CD14-positive monocyte (primary cell): ENCODE data around the gene RPL38. TPM values are rescaled to one million over a fixed set of nuclear protein-coding genes. Genes with fewer than 3 reads are reported as not detected.

Experiments used
- DNase-seq, 3 donors: peaks; one replicate each; pipeline ENCODE4 v3.0.0-alpha.2; 2011 to 2022
- H2AFZ ChIP-seq: 2 replicates; pipeline ENCODE4 v1.6.0; 2012; ENCODE audit warnings: mild to moderate bottlenecking, low read depth, low read length, inconsistent platforms; ENCODE audit not compliant: insufficient read depth, poor library complexity, severe bottlenecking
- H3K27ac ChIP-seq, 2 donors: 1 replicate in 1 of 2; 2 replicates in 1 of 2; pipeline ENCODE4 v1.5.1; 2012 to 2013; ENCODE audit warnings: low read length in 2 of 2, control low read depth in 1 of 2, inconsistent platforms in 1 of 2, low read depth in 1 of 2, mild to moderate bottlenecking in 1 of 2
- H3K27me3 ChIP-seq, 2 donors: one replicate each; pipeline versions ENCODE4 v1.6.0 to v1.6.1; 2011 to 2013; ENCODE audit warnings: low read length in 2 of 2; ENCODE audit not compliant: control insufficient read depth in 2 of 2, insufficient read depth in 2 of 2
- H3K36me3 ChIP-seq, 2 donors: replicated peaks in 1 of 2; 1 replicate in 1 of 2; 2 replicates in 1 of 2; pipeline versions ENCODE4 v1.5.1 to v1.6.1; 2012 to 2013; ENCODE audit warnings: low read length in 2 of 2, control low read depth in 1 of 2, inconsistent platforms in 1 of 2, mild to moderate bottlenecking in 1 of 2; ENCODE audit not compliant: insufficient read depth in 2 of 2, control insufficient read depth in 1 of 2
- H3K4me1 ChIP-seq, 2 donors: 1 replicate in 1 of 2; 2 replicates in 1 of 2; pipeline versions ENCODE4 v1.5.1 to v1.6.1; 2012 to 2013; ENCODE audit warnings: low read length in 2 of 2, control low read depth in 1 of 2, inconsistent platforms in 1 of 2, mild to moderate bottlenecking in 1 of 2, moderate library complexity in 1 of 2; ENCODE audit not compliant: insufficient read depth in 2 of 2, control insufficient read depth in 1 of 2
- H3K4me2 ChIP-seq: replicated peaks from 2 replicates; pipeline ENCODE3; 2012; ENCODE audit warnings: low read length, moderate library complexity, mild to moderate bottlenecking; ENCODE audit not compliant: poor library complexity, severe bottlenecking; ENCODE audit errors: extremely low read depth
- H3K4me3 ChIP-seq, 3 experiments: fragments of 200-600 bp in 1 of 3; sonication (generic) in 1 of 3; replicated peaks in 1 of 3; 1 replicate in 2 of 3; 2 replicates in 1 of 3; pipeline ENCODE4 v1.5.1; 2011 to 2013; ENCODE audit warnings: low read length in 3 of 3, mild to moderate bottlenecking in 3 of 3, control low read depth in 2 of 3, low read depth in 2 of 3, inconsistent platforms in 1 of 3, moderate library complexity in 1 of 3
- H3K79me2 ChIP-seq: 2 replicates; pipeline ENCODE4 v1.6.0; 2012; ENCODE audit warnings: mild to moderate bottlenecking, control low read depth, inconsistent platforms, low read length, moderate library complexity; ENCODE audit not compliant: insufficient read depth
- H3K9ac ChIP-seq: 2 replicates; pipeline ENCODE4 v1.6.0; 2017; ENCODE audit warnings: low read length, mild to moderate bottlenecking; ENCODE audit not compliant: insufficient read depth, poor library complexity, severe bottlenecking
- H3K9me3 ChIP-seq, 2 donors: replicated peaks in 1 of 2; 1 replicate in 1 of 2; 2 replicates in 1 of 2; pipeline versions ENCODE4 v1.5.1 to v1.6.1; 2012 to 2013; ENCODE audit warnings: low read length in 2 of 2, control low read depth in 1 of 2; ENCODE audit not compliant: control insufficient read depth in 1 of 2, insufficient read depth in 1 of 2
- H4K20me1 ChIP-seq: 2 replicates; pipeline ENCODE4 v1.6.0; 2012; ENCODE audit warnings: mild to moderate bottlenecking, low read length, control low read depth, moderate library complexity; ENCODE audit not compliant: insufficient read depth
- H3K27ac Mint-ChIP-seq, 7 donors: one replicate each; pipeline ENCODE4 v1.8.0; 2020; ENCODE audit warnings: mild to moderate bottlenecking in 7 of 7, mixed read lengths in 7 of 7, moderate library complexity in 6 of 7, inconsistent platforms in 2 of 7
- H3K27me3 Mint-ChIP-seq, 3 donors: one replicate each; pipeline ENCODE4 v1.8.0; 2021 to 2022; ENCODE audit warnings: low read depth in 3 of 3, mild to moderate bottlenecking in 3 of 3, mixed read lengths in 3 of 3, moderate library complexity in 3 of 3, inconsistent platforms in 1 of 3
- H3K36me3 Mint-ChIP-seq, 2 donors: one replicate each; pipeline ENCODE4 v1.8.0; 2020; ENCODE audit warnings: mixed read lengths in 2 of 2, inconsistent platforms in 1 of 2, mild to moderate bottlenecking in 1 of 2
- H3K4me1 Mint-ChIP-seq: one replicate; pipeline ENCODE4 v1.8.0; 2020; ENCODE audit warnings: mild to moderate bottlenecking, mixed read lengths
- H3K4me3 Mint-ChIP-seq, 2 donors: one replicate each; pipeline ENCODE4 v1.8.0; 2020; ENCODE audit warnings: mild to moderate bottlenecking in 2 of 2, mixed read lengths in 2 of 2, moderate library complexity in 1 of 2
- H3K9me3 Mint-ChIP-seq, 7 donors: one replicate each; pipeline ENCODE4 v1.8.0; 2020 to 2022; ENCODE audit warnings: mixed read lengths in 7 of 7, mild to moderate bottlenecking in 6 of 7, moderate library complexity in 6 of 7, inconsistent platforms in 2 of 7
- CTCF ChIP-seq: fragments of 200-600 bp; IDR thresholded peaks from one replicate; pipeline ENCODE4 v1.8.0; 2022; ENCODE audit warnings: antibody characterized with exemption, mild to moderate bottlenecking
- WGBS: methylation state at CpG from one replicate; pipeline ENCODE4 v1.1.5; 2013; ENCODE audit warnings: missing lambda C conversion rate; ENCODE audit not compliant: insufficient coverage; 5-methylcytosine and 5-hydroxymethylcytosine counted together
- intact Hi-C, 2 donors: fragments of 100-400 bp; cut with micrococcal nuclease; formaldehyde crosslinking; loops; one replicate each; pipeline versions ENCODE4 v1.15.0 to v1.15.1; 2023
- polyA plus RNA-seq, 3 donors: library from polyadenylated mRNA; depleted of rRNA in 1 of 3; unstranded in 2 of 3; stranded (reverse) in 1 of 3; fragments of 300-500 nt in 2 of 3; fragments of >200 nt in 1 of 3; fragmentation: Illumina TruSeq in 2 of 3; gene quantifications; 1 replicate in 2 of 3; 2 replicates in 1 of 3; pipeline ENCODE4 v1.2.3, GENCODE V29; 2012 to 2021

The RPL38 gene
- polyA plus RNA-seq, 3 donors = 379 to 1,070 (median 919) TPM

- H3K27me3 ChIP-seq = no peaks in the 10 kb centered on the region
- Mint-ChIP-seq H3K27ac (no peak overlapping the region), H3K4me1 (no peaks in the 10 kb centered on the region), H3K27me3 (no peaks in the 10 kb centered on the region), H3K36me3 (peaks cover 58 to 78% of the 10 kb centered on the region in 2 donors), H3K9me3 (no peaks in the 10 kb centered on the region), H3K4me3 (no peak overlapping the region)
- TF ChIP-seq CTCF = no peak
- H3K4me1 ChIP-seq = no peaks in the 10 kb centered on the region
- intact Hi-C loops = no loop called here
- no peaks in the 10 kb centered on the region for H3K79me2 ChIP-seq
- DNase-seq = no peak
- H3K9me3 ChIP-seq = no peaks in the 10 kb centered on the region
- peaks cover 42 to 86% of the 10 kb centered on the region in 2 donors for H3K36me3 ChIP-seq
- H3K4me2 ChIP-seq = no peak overlapping the region
- no peak overlapping the region for H3K27ac ChIP-seq
- WGBS = 92% methylated on average over 2 of the region's 10 CpGs
- H4K20me1 ChIP-seq = no peaks in the 10 kb centered on the region
- H3K9ac ChIP-seq = no peak overlapping the region
- H3K4me3 ChIP-seq = no peak overlapping the region
- no peak overlapping the region for H2AFZ ChIP-seq
Observed at GRCh38 chr17:74257311-74257710, 53.8 kb downstream of the RPL38 start.

DNA sequence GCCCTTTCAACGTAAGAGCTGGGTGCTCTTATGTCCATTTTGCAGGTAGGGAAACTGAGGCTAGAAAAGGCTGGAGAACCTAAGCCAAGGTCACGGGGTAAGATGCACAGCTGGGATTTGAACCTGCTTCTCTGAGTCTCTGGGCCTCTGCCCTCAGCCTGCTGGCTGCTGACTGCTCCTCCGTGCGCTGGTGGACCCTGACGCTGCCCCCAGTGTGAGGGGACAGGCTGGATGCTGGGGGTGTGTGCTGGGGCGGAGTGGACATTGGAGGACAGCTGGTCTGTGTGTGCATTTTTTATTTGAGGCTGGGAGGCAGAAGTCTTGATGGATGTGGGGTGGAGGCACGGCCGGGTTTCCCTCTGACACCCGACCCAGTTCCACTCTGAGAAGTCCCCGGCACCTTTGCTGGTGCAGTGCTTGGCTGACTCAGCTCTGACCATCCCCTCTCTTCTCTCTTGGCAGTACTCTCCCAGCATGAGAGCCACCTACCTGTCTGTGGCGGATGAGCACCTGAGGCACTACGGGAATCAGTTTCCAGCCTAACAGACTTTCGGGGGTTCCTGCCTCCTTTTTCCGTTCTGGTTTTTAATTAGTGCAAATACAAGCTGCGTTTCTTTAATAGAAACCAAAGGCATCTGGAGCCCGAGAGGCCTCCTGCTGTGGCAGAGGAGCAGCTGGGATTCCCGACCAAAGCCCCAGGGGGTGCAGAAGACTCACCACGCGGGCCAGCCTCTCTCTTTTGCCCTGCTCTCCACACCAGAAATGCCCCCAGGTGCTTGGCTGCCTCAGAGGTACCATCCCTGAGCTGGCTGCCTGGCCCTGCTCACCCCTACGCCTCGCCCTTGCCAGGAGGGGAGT is 56.4 kb downstream of the RPL38 start:
- no peak overlapping the region for H3K4me3 Mint-ChIP-seq
- 98% methylated on average over 18 of the region's 21 CpGs for WGBS

More for the DNA sequence above, 56.4 kb downstream of the RPL38 start:
- no peaks in the 10 kb centered on the region for H3K79me2 ChIP-seq
- H4K20me1 ChIP-seq = no peaks in the 10 kb centered on the region
- no peak overlapping the region for H3K4me3 ChIP-seq
- TF ChIP-seq CTCF = no peak
- Mint-ChIP-seq H3K36me3 (peaks cover 39 to 55% of the 10 kb centered on the region in 2 donors), H3K9me3 (no peaks in the 10 kb centered on the region), H3K27me3 (peaks cover 0 to 3% (median 2%) of the 10 kb centered on the region in 3 donors), H3K4me1 (no peaks in the 10 kb centered on the region), H3K27ac (peak overlapping the region in 3 of 7 donors; percentile 6 to 60 (median 38))
- intact Hi-C loops = no loop called here
- DNase-seq = no peak
- H3K4me1 ChIP-seq = no peaks in the 10 kb centered on the region
- H3K27me3 ChIP-seq = no peaks in the 10 kb centered on the region
- H3K27ac ChIP-seq = no peak overlapping the region
- H3K9me3 ChIP-seq = no peaks in the 10 kb centered on the region
- H3K9ac ChIP-seq = no peak overlapping the region
- no peak overlapping the region for H2AFZ ChIP-seq
- peaks cover 30 to 60% of the 10 kb centered on the region in 2 donors for H3K36me3 ChIP-seq
- H3K4me2 ChIP-seq = no peak overlapping the region

Other genes with a start within 250 kb of the RPL38 start
- gene TTYH2, start 9.9 kb downstream of the RPL38 start, polyA plus RNA-seq = 10 to 100 TPM; 12.3 to 57.4 (median 18.7) TPM
- under 1 TPM in 1 of 3 donors, not detected in 2; 0.07 TPM for gene DNAI2, start 70.6 kb downstream of the RPL38 start, polyA plus RNA-seq
- not detected for gene KIF19, start 122.5 kb downstream of the RPL38 start, polyA plus RNA-seq
- not detected for gene BTBD17, start 158.2 kb downstream of the RPL38 start, polyA plus RNA-seq
- gene GPR142, start 163.8 kb downstream of the RPL38 start, polyA plus RNA-seq = not detected
- 1 to 10 TPM in 2 of 3 donors, under 1 TPM in 1; 0.47 to 3.3 (median 1.9) TPM for gene GPRC5C, start 228.4 kb downstream of the RPL38 start, polyA plus RNA-seq